Measurements from ENCODE around the gene RBL2. TPM values are rescaled to one million over a fixed set of nuclear protein-coding genes. Genes with fewer than 3 reads are reported as not detected.

RBL2 gene
- total and polyA plus RNA-seq, 2 donors (not counting 1 experiment from before 2014, with no cell fraction given) = 70.7 to 171 TPM

DNA sequence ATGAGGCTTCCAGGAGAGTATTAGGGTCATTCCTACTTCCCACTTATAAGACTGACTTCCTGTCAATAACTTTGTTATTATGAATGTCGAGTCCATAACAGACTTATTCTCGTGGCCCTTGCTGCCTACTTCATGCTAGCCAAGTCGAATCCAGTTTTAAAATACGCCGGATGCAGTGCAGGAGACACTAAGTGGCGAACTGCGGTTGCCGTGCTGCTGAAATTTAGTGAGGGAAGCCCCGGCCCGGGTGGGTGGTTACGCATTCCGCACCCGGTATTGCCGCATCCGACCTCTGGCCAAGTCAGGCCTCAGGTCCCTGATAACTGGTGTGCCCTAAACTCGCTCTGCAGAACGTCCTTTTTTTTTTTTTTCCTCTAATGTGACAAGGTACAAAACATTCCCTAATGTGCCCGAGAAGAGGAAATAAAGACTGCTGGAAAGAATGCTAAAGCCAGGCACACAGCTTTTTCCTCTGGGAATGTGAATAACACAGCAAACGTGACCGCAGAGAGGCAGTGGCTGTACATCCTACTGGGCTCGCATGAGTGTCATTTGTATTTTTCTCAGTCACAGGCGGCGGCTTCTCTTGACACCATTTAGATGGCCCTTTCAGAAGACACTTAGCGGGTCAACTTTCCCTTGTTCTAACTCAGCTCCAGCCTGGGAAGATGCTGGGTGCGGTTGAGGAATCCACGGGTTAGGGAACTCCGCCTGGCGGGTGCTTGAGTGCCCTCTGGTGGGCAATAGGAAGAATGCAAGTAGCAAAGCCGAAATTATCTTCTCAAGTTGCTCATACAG, 75.8 kb downstream of the RBL2 start:
- DNase-seq = peak; percentile 78
- WGBS (ENCODE audit: insufficient coverage) = 54% methylated on average over 24 of the region's 29 CpGs
- Histone ChIP-seq H3K79me2 (ENCODE audit: control insufficient read depth, insufficient read depth, low read length) (no peaks in the 10 kb centered on the region), H3K36me3 (replicated peaks in 1 of 2; ENCODE audit: control extremely low read depth in 1 of 2, control insufficient read depth in 1 of 2, extremely low read depth in 1 of 2, insufficient read depth in 2 of 2, low read length in 1 of 2) (no peaks in the 10 kb centered on the region), H3K4me3 (ENCODE audit: control extremely low read depth in 1 of 5, extremely low read depth in 1 of 5, insufficient read depth in 1 of 5, low read depth in 2 of 5, low read length in 4 of 5) (peak overlapping the region in 4 of 5 experiments; percentile 15 to 39 (median 27)), H3K9ac (ENCODE audit: low read length) (peak overlapping the region; percentile 39), H2AFZ (ENCODE audit: insufficient read depth, low read depth, low read length, poor library complexity, severe bottlenecking) (peak overlapping the region; percentile 74), H3K4me2 (replicated peaks; ENCODE audit: low read depth, low read length, poor library complexity, severe bottlenecking) (peak overlapping the region; percentile 74), H3K9me3 (ENCODE audit: control extremely low read depth in 1 of 3, control insufficient read depth in 2 of 3, insufficient read depth in 1 of 3, low read length in 2 of 3) (peaks cover 0 to 6% (median 3%) of the 10 kb centered on the region in 3 donors), H3K27me3 (replicated peaks in 1 of 4; ENCODE audit: control extremely low read depth in 1 of 4, control insufficient read depth in 3 of 4, insufficient read depth in 4 of 4, low read length in 3 of 4) (no peaks in the 10 kb centered on the region), H4K20me1 (ENCODE audit: control insufficient read depth, insufficient read depth, low read length, poor library complexity, severe bottlenecking) (no peaks in the 10 kb centered on the region), H3K27ac (ENCODE audit: low read length in 2 of 2) (no peak overlapping the region), H3K4me1 (ENCODE audit: control insufficient read depth in 2 of 2, insufficient read depth in 2 of 2, low read length in 2 of 2) (peaks cover 10 to 13% of the 10 kb centered on the region in 2 donors)
- peaks cover 19% of the 10 kb centered on the region for H3K4me1 Mint-ChIP-seq
- CTCF ChIA-PET = interaction anchor here (0.7 to 1.5 kb wide), 5 partner anchors 9 to 76 kb away, joined by 3 to 4 read pairs (median 3); partner anchors contain the start of gene RBL2
- POLR2A ChIA-PET = no interaction called here
- intact Hi-C loops (cut with micrococcal nuclease) = loop anchor here (1.0 to 2.0 kb wide), 2 partner anchors 8 to 379 kb away; no protein-coding TSS in a partner anchor
- ATAC-seq (ENCODE audit: low read depth) = peak; percentile 78
- H3K4me3 Mint-ChIP-seq = peak overlapping the region; percentile 71
- no peaks in the 10 kb centered on the region for H3K27me3 Mint-ChIP-seq
- H3K27ac Mint-ChIP-seq = peak overlapping the region; percentile 41
- no peaks in the 10 kb centered on the region for H3K9me3 Mint-ChIP-seq (ENCODE audit: insufficient read depth)
- TF ChIP-seq EZH2 (IDR thresholded peaks at IDR 0.05; ENCODE audit: borderline replicate concordance, insufficient read depth, low read depth, low read length, poor library complexity, severe bottlenecking) (no peak), CTCF (IDR thresholded peaks at IDR 0.05) (peak; percentile 99)

DNA sequence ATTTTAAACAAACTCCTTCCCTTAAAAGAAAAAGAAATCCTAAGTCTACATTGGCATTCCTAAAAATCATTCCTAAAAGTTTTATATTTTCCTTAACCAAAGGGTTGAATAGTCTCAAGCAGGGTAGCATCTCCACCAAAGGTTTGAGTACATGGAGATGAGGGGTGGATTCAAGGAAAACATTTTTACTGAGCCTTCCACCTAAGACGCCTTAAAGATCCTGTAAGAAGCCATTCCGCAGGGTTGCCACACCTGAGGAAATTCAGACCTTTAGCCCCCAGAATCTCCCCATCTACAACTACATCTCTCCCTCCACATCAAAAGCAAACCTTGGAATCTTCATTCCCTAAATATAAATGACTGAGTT, 76.4 kb downstream of the RBL2 start:
- Mint-ChIP-seq H3K4me1 (peaks cover 19% of the 10 kb centered on the region), H3K9me3 (ENCODE audit: insufficient read depth) (no peaks in the 10 kb centered on the region), H3K4me3 (no peak overlapping the region), H3K27ac (peak overlapping the region; percentile 63), H3K27me3 (no peaks in the 10 kb centered on the region)
- 70% methylated on average over 2 of the region's 2 CpGs for WGBS (ENCODE audit: insufficient coverage)
- H4K20me1 ChIP-seq (ENCODE audit: control insufficient read depth, insufficient read depth, low read length, poor library complexity, severe bottlenecking) = no peaks in the 10 kb centered on the region
- H3K9ac ChIP-seq (ENCODE audit: low read length) = no peak overlapping the region
- H3K27ac ChIP-seq (ENCODE audit: low read length in 2 of 2) = no peak overlapping the region
- H3K27me3 ChIP-seq (replicated peaks in 1 of 4; ENCODE audit: control extremely low read depth in 1 of 4, control insufficient read depth in 3 of 4, insufficient read depth in 4 of 4, low read length in 3 of 4) = no peaks in the 10 kb centered on the region
- no peak for DNase-seq
- CTCF ChIA-PET = interaction anchor here (1.5 kb wide), 1 partner anchor 76 kb away, joined by 4 read pairs; the partner anchor contains the start of gene RBL2
- H3K4me1 ChIP-seq (ENCODE audit: control insufficient read depth in 2 of 2, insufficient read depth in 2 of 2, low read length in 2 of 2) = peaks cover 10 to 13% of the 10 kb centered on the region in 2 donors
- intact Hi-C loops (cut with micrococcal nuclease) = loop anchor here (1.0 to 2.0 kb wide), 2 partner anchors 8 to 380 kb away; no protein-coding TSS in a partner anchor
- H3K9me3 ChIP-seq (ENCODE audit: control extremely low read depth in 1 of 3, control insufficient read depth in 2 of 3, insufficient read depth in 1 of 3, low read length in 2 of 3) = peaks cover 0 to 9% (median 5%) of the 10 kb centered on the region in 3 donors
- H2AFZ ChIP-seq (ENCODE audit: insufficient read depth, low read depth, low read length, poor library complexity, severe bottlenecking) = peak overlapping the region; percentile 74
- TF ChIP-seq EZH2 (IDR thresholded peaks at IDR 0.05; ENCODE audit: borderline replicate concordance, insufficient read depth, low read depth, low read length, poor library complexity, severe bottlenecking) (no peak), CTCF (IDR thresholded peaks at IDR 0.05) (peak; percentile 59)
- H3K79me2 ChIP-seq (ENCODE audit: control insufficient read depth, insufficient read depth, low read length) = no peaks in the 10 kb centered on the region
- POLR2A ChIA-PET = no interaction called here
- ATAC-seq (ENCODE audit: low read depth) = no peak
- H3K4me3 ChIP-seq (ENCODE audit: control extremely low read depth in 1 of 5, extremely low read depth in 1 of 5, insufficient read depth in 1 of 5, low read depth in 2 of 5, low read length in 4 of 5) = no peak overlapping the region
- no peaks in the 10 kb centered on the region for H3K36me3 ChIP-seq (replicated peaks in 1 of 2; ENCODE audit: control extremely low read depth in 1 of 2, control insufficient read depth in 1 of 2, extremely low read depth in 1 of 2, insufficient read depth in 2 of 2, low read length in 1 of 2)
- peak overlapping the region; percentile 74 for H3K4me2 ChIP-seq (replicated peaks; ENCODE audit: low read depth, low read length, poor library complexity, severe bottlenecking)

All from B cell (primary cell).